HG02642 (cell line): ENCODE data around the gene CCDC137.

Source experiments
- ATAC-seq: cut with Tn5 transposase; IDR thresholded peaks from one replicate; pipeline ENCODE4 v1.9.1; 2021; ENCODE audit warnings: mild to moderate bottlenecking; ENCODE audit not compliant: unreplicated experiment, poor library complexity

The CCDC137 gene

DNA sequence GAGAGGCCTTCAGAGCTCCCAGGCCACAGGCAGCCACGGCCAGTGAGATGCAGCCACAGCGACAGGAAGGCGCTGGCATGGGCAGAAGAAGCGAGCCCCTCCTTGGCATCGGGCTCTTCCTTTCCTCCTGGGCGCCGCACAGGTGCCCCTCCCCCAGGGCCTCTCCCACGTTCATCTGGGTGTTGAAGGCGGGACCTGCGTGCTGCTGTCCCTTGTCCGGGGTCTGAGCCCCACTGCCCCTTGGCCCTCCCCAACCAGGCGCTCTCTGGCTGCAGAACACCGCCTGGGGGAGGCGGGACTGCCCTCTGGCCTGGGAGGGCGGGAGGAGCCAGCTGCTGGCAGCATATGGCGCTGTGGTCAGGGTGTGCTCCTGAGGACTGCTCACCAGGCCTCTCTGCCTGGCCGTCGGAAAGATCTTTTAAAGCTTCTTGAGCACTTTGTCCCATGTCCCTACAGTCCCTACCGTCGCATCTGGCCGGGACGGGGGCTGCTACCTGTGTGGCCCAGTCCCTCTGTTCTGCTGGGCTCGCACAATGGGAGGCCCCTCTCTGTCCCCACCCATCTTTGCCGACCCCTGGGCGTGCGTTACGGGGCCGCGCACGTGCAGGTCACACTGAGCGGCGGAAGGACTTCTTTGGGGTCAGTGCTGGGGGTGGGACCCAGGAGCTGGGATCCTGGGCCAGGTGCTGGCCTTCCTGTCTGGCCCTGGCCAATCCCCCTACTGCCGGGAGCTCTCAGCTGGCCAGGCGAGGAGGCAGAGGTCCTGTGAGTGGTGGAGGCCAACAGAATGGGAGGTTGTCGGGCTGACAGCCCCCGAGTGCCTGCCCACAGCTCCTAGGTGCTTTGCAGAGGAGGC lies 47.2 kb downstream of the CCDC137 start:
- ATAC-seq: no peak

DNA sequence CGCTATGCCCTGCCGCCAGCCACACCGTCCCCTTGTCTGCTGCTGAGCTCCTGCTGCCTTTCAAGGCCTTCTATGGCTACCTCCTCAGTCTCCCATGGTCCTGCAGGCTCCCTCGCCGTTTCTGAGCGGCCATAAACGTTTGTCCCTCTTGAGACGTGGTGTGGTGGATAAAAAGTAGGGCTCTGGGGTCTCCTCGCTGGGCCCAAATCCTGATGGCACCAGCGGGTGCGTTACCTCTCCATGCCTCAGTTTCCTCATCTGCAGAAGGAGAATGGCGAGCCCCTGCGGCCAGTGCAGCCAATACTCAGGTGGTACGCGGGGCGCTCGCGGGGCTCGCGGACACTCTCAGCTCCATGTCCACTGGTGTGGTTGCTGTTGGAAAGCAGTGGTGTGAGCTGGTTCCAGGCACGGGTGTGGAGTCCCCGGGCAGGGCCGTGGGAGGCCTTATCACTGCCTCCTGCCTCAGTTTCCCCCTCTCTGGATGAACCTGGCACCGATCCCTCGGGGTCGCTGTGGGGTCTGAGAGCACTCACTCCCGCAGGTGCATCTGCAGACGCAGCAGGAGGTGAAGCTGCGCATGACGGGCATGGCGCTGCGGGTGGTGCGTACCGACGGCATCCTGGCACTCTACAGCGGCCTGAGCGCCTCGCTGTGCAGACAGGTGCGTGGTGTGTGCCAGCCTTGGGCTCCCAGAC lies 48.0 kb downstream of the CCDC137 start:
- no peak for ATAC-seq

DNA sequence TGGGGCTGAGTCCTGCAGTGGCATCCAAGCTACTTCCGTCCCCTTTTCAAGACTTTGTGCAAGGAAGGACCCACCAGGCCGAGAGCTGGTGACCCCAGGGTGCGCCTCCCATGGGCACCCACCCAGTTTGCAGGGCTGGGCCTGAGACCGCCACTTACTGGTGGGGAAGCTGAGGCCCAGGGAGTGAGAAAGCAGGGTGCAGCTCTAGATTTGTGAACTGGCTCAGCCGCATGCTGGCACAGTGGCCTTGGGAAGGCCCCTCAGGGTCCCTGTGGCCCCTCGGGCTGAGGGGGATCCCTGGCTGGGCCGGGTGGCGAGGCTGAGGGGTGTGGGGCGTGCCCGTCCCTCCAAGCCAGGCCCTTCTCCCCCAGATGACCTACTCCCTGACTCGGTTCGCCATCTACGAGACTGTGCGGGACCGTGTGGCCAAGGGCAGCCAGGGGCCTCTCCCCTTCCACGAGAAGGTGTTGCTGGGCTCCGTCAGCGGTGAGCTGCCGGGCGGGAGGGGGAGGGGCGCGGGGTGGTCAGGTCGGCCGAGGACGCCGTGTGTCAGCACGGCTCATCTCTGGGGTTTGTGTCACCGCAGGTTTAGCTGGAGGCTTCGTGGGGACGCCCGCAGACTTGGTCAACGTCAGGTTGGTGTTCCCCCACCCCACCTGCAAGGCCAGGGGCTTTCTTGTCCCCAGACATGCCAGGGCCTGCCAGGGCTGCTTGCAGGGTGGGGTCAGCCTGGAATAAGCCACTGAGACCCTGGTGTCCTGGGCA lies 48.8 kb downstream of the CCDC137 start:
- ATAC-seq: no peak

DNA sequence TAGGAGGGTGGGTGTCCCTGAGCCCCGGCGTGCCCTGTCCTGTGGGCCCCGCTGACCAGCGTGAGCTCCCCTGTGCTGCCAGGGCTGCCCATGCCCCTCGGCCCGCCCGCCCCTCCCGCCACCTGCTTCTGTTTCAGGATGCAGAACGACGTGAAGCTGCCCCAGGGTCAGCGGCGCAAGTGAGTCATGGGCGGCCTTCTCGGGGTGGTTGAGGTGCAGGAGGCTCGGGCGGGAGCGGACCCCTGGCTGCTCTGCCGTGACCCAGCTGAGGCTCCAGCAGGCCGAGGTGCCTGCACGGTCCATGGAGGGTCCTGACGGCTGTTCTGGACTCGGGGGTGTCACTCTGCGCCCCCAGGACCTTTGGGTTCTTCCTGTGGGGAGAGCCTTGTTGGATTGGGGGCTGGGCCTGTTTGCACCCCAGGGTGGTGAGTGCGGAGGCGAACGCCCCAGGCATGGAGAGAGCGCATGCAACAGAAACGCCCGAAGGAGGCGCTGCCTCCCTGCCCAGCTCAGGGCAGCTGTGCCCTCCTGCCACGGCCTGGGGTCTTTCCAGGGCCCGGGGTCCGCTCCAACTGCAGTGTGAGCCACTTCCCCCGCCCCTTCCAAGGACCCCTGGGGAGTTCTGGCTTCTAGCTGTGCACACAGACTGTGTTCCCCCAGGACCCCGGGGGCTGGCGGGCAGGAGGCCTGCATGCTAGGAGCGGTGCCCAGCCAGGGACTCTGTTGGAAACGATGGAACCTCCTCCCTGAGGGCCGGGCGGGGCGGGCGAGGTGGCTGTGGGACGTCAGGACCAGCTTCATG lies 49.5 kb downstream of the CCDC137 start:
- ATAC-seq: no peak

DNA sequence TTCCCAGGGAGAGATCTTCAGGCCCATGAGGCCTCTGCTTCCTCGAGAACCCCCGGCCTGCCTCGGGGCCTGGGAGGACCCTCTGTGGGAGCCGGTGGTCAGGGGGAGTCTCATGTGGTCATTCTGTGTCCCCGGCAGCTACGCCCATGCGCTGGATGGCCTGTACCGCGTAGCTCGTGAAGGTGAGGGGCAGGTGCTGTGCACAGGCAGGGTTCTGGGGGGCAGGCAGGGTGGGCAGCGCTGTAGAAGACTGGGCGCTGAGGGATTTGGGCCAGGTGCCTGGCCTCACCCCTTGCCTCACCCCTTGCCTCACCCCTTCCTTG lies 50.1 kb downstream of the CCDC137 start:
- ATAC-seq: no peak

DNA sequence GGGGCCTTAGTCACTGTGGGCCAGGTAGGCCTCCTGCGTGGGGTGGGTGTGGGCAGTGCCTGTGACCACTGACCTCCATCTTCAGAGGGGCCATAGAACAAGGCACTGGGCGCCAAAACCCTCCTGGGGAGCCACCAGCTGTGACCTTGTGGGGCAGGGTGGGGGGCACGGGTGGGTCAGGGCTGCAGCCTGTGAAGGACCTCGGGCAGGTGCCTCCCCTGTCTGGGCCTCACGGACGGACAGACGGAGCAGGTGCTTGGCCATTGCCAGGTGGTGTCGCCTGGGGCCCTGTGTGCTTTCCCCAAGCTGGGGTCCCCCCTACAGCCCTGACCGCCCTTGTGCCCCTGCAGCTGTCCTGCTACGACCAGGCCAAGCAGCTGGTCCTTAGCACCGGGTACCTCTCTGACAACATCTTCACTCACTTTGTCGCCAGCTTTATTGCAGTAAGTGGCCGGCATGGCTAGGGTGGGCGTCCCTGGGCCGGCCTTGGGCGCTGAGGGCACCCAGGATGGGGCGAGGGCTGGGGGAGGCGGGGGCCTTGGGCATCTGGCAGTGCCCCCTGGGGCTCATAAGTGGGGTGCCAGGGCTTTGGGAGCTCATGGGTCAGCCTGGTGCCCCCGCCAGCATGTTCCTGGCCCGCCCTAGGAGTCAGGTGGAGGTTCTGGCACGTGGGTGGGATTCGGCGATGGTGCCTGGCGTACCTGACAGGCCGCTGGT lies 50.7 kb downstream of the CCDC137 start:
- no peak for ATAC-seq

DNA sequence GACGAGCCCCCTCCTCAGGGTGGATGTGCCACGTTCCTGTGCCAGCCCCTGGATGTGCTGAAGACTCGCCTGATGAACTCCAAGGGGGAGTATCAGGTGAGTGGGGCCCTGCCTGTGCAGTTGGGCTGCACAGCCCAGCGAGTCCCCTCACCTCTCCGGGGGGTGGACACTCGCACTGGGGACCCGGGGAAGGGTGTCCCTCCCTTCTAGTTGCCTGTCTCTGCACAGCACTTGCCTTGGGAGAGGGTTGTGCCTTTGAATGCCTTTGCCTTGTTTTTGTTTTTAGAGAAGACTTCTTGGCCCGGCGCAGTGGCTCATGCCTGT lies 51.2 kb downstream of the CCDC137 start:
- ATAC-seq: no peak

DNA sequence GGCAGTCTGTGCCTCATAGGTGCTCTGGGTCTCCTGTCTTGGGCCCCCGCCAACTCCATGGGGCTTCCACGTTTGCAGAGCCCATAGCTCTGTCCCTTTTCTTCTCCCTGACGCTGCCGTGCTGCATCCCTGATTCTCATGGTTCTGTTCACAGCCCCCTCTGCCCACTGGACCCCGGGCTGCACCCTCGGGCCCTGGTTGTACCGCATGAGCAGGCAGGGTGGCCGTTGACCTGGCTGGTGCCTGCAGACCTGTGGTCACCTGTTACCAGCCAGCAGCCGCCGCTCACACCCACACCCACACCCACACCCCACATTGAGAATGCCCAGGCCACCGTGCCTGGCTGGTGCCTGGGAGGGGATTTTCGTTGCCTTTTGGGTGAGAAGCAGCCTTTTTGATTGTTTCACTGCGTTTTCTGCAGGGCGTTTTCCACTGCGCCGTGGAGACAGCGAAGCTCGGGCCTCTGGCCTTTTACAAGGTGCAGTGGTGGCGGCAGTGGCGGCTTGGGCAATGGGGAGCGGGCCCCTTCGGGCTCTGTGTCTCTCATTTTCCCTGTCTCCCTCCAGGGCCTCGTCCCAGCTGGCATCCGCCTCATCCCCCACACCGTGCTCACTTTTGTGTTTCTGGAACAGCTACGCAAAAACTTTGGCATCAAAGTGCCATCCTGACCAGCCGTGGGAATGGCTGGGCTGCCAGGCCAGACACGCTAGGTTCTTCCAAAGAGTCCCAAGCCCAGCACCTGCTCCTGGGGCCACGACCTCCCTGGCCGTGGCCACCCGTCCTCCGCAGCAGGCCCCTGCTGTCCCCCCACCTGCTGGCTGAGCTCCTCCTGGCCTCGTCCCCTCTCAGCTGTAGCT lies 53.1 kb downstream of the CCDC137 start:
- ATAC-seq: no peak

DNA sequence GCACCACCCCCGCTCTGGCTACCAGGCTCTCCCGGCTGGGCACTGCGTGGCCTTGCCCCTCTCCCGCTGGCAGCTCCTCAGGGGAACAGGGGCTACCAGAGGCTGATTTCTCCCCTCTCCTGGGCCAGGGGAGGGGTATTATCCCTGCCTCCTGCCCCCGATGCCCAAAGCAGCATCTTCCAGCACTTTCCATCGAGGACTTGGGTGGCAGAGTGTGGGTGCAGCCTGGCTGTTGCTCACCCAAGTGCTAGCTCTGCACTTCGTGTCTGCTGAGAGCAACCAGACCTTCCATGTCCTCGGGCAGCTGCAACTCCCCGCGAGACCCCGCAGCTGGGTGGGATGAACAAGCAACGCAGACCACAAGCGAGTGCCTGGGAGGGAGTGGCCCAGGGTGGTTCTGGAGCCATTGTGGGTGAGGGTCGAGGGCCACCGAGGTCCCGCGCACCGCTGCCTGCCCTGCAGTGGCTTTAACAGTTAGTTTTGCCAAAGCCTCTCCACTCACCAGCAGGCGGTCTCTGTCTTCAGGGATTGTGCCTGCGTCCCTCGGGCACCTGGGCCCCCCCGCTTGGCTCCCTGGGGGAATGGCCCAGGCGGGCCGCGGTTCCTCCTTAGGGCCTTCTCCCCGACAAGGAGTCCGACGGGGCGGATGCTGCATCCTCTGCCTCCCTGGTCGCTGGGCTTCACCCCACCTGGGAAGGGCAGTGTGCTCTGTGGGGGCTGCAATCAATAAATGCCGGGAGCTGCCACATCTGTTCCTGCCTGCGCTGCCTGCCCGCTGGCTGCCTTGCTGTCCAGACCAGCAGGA lies 53.9 kb downstream of the CCDC137 start:
- no peak for ATAC-seq

DNA sequence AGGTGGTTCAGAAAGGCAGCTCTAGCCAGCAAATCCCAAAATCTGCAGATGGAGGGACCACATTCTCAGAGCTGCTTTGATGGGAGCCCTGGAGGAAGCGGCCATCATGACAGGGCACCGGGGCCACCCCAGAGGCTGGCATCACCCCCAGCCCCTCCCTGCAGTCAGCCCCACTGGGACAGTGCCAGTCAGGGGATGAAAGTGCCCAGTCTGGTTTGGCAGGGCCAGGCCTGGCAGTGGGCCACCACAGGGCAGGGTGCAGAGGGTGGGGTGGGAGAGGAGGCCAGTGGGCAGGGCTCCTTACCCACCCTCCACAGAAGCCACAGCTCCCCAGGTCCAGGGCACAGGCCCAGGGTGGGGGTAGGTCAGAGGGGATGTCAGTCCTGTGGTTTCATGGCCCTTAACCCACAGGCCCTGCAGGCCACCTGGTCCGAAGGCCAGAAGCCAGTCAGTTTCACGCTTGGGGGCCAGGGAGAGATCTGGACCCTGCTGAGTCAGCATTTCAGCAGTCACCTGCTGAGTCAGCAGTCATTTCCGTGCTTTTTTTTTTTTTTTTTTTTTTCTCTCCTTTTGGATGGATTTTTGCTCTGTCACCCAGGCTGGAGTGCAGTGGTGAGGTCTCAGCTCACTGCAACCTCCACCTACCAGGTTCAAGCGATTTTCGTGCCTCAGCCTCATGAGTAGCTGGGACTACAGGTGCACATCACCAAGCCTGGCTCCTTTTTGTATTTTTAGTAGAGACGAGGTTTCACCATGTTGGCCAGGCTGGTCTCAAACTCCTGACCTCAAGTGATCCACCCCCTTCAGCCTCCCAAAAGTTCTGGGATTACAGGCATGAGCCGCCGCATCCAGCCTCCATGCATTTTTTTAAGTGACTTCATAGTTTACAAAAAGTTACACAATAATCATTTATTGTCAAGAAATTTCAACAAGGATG lies 55.9 kb downstream of the CCDC137 start:
- ATAC-seq: no peak
